Liver (tissue), 9 donors: ENCODE data around the gene EVPLL. TPM values are rescaled to one million over a fixed set of nuclear protein-coding genes. Genes with fewer than 3 reads are reported as not detected.

Experiments used
- DNase-seq: peaks from one replicate; pipeline ENCODE4 v3.0.0-alpha.2; 2017; ENCODE audit warnings: low spot score
- H3K27ac ChIP-seq, 2 donors: one replicate each; pipeline ENCODE4 v1.7.0; 2013; ENCODE audit warnings: inconsistent platforms in 2 of 2, low read length in 2 of 2, control low read depth in 1 of 2, low read depth in 1 of 2, mild to moderate bottlenecking in 1 of 2
- H3K27me3 ChIP-seq, 4 donors: one replicate each; pipeline versions ENCODE4 v1.6.1 to v1.7.0; 2013; ENCODE audit warnings: low read length in 3 of 4, inconsistent platforms in 1 of 4, mild to moderate bottlenecking in 1 of 4, moderate library complexity in 1 of 4; ENCODE audit not compliant: control insufficient read depth in 4 of 4, insufficient read depth in 4 of 4
- H3K36me3 ChIP-seq, 4 donors: one replicate each; pipeline versions ENCODE4 v1.6.1 to v1.7.0; 2013; ENCODE audit warnings: low read length in 3 of 4, mild to moderate bottlenecking in 3 of 4, low read depth in 1 of 4, moderate library complexity in 1 of 4; ENCODE audit not compliant: control insufficient read depth in 4 of 4, insufficient read depth in 3 of 4
- H3K4me1 ChIP-seq, 4 donors: one replicate each; pipeline versions ENCODE4 v1.6.1 to v1.7.0; 2013; ENCODE audit warnings: low read length in 3 of 4, mild to moderate bottlenecking in 3 of 4, moderate library complexity in 1 of 4; ENCODE audit not compliant: control insufficient read depth in 4 of 4, insufficient read depth in 4 of 4
- H3K4me3 ChIP-seq, 3 donors: one replicate each; pipeline versions ENCODE4 v1.6.1 to v1.7.0; 2013; ENCODE audit warnings: low read length in 3 of 3, control low read depth in 1 of 3, low read depth in 1 of 3, mild to moderate bottlenecking in 1 of 3
- H3K9ac ChIP-seq, 2 donors: one replicate each; pipeline ENCODE4 v1.7.0; 2013; ENCODE audit warnings: low read length in 2 of 2, mild to moderate bottlenecking in 2 of 2, moderate library complexity in 2 of 2, control low read depth in 1 of 2, low read depth in 1 of 2
- H3K9me3 ChIP-seq, 4 donors: one replicate each; pipeline versions ENCODE4 v1.6.1 to v1.7.0; 2013; ENCODE audit warnings: low read length in 3 of 4; ENCODE audit not compliant: control insufficient read depth in 4 of 4
- ATF3 ChIP-seq: IDR thresholded peaks from 2 replicates; pipeline ENCODE4 v1.6.1; 2016; ENCODE audit warnings: antibody characterized with exemption
- CTCF ChIP-seq: fragments of 150-350 bp; IDR thresholded peaks from 2 replicates; pipeline ENCODE4 v1.5.1; 2017; ENCODE audit warnings: improper control_type of control experiment, low read depth, low read length; ENCODE audit not compliant: missing input control
- FOXA1 ChIP-seq: IDR thresholded peaks from 2 replicates; pipeline ENCODE4 v1.6.1; 2016; ENCODE audit warnings: antibody characterized with exemption
- FOXA2 ChIP-seq: IDR thresholded peaks from 2 replicates; pipeline ENCODE4 v1.6.1; 2016; ENCODE audit warnings: antibody characterized with exemption
- GABPA ChIP-seq, 2 donors: IDR thresholded peaks in 1 of 2; conservative IDR thresholded peaks in 1 of 2; 2 replicates each; pipeline ENCODE4 v1.6.1; 2016; ENCODE audit warnings: antibody characterized with exemption in 2 of 2, mild to moderate bottlenecking in 1 of 2, moderate library complexity in 1 of 2
- HNF4A ChIP-seq, 2 donors: conservative IDR thresholded peaks; 2 replicates each; pipeline ENCODE4 v1.6.1; 2016; ENCODE audit warnings: antibody characterized with exemption in 2 of 2, mild to moderate bottlenecking in 2 of 2
- JUND ChIP-seq, 2 donors: IDR thresholded peaks; 2 replicates each; pipeline ENCODE4 v1.6.1; 2016; ENCODE audit warnings: antibody characterized with exemption in 2 of 2
- MAX ChIP-seq: IDR thresholded peaks from 2 replicates; pipeline ENCODE4 v1.6.1; 2016; ENCODE audit warnings: antibody characterized with exemption
- NR2F2 ChIP-seq: IDR thresholded peaks from 2 replicates; pipeline ENCODE4 v1.6.1; 2016; ENCODE audit warnings: antibody characterized with exemption
- RAD21 ChIP-seq, 2 donors: IDR thresholded peaks; 2 replicates each; pipeline ENCODE4 v1.6.1; 2016; ENCODE audit warnings: antibody characterized with exemption in 2 of 2, mild to moderate bottlenecking in 2 of 2
- REST ChIP-seq: IDR thresholded peaks from 2 replicates; pipeline ENCODE4 v1.6.1; 2016; ENCODE audit warnings: antibody characterized with exemption, mild to moderate bottlenecking
- RXRA ChIP-seq, 2 donors: IDR thresholded peaks; 2 replicates each; pipeline ENCODE4 v1.6.1; 2017 to 2018; ENCODE audit warnings: antibody characterized with exemption in 2 of 2, mild to moderate bottlenecking in 1 of 2
- SP1 ChIP-seq: IDR thresholded peaks from 2 replicates; pipeline ENCODE4 v1.6.1; 2018; ENCODE audit warnings: antibody characterized with exemption, mild to moderate bottlenecking
- TAF1 ChIP-seq: conservative IDR thresholded peaks from 2 replicates; pipeline ENCODE4 v1.6.1; 2016; ENCODE audit warnings: antibody characterized with exemption, mild to moderate bottlenecking
- ZBTB33 ChIP-seq: IDR thresholded peaks from 2 replicates; pipeline ENCODE4 v1.6.1; 2016; ENCODE audit warnings: antibody characterized with exemption
- WGBS: extraction: QIAGEN DNeasy Blood & Tissue Kit; methylation state at CpG from one replicate; pipeline ENCODE4 v1.1.7; 2013; 5-methylcytosine and 5-hydroxymethylcytosine counted together
- polyA plus RNA-seq, 2 donors: library from polyadenylated mRNA; stranded (reverse) in 1 of 2; unstranded in 1 of 2; fragments of 200-250 nt in 1 of 2; fragments of >200 nt in 1 of 2; fragmentation: Nextera tagmentation in 1 of 2; extraction: Ambion mirVana in 1 of 2; gene quantifications; one replicate each; pipeline versions ENCODE4 v1.2.1 to v1.2.3, GENCODE V29; 2013 to 2015
- total RNA-seq, 2 donors: library from RNA; depleted of rRNA; stranded (reverse); fragments of >200 nt; gene quantifications; one replicate each; pipeline ENCODE4 v1.2.3, GENCODE V29; 2014
- donor health status: healthy.
- donor health status: healthy.
- donor health status: healthy.
- donor health status: healthy.
- donor health status: healthy.

EVPLL gene
- total and polyA plus RNA-seq, 4 donors = 0.44 to 1.0 (median 1.0) TPM; not detected in 1

GRCh38 chr17:18370761-18371160 lies 6.8 kb upstream of the EVPLL start:
- no peak overlapping the region for H3K4me3 ChIP-seq

More at GRCh38 chr17:18370761-18371160, 6.8 kb upstream of the EVPLL start:
- H3K36me3 ChIP-seq = no peaks in the 10 kb centered on the region
- 77% methylated on average over 5 of the region's 5 CpGs for WGBS
- no peaks in the 10 kb centered on the region for H3K9me3 ChIP-seq
- H3K4me1 ChIP-seq = peaks cover 0 to 3% (median 0%) of the 10 kb centered on the region in 4 donors
- TF ChIP-seq ATF3 (no peak), FOXA2 (no peak), RXRA (IDR thresholded peaks at IDR 0.05) (no peak), CTCF (no peak), HNF4A (conservative IDR thresholded peaks at IDR 0.05) (no peak), FOXA1 (no peak), JUND (IDR thresholded peaks at IDR 0.05) (no peak), ZBTB33 (no peak), RAD21 (IDR thresholded peaks at IDR 0.05) (no peak), GABPA (IDR thresholded peaks at IDR 0.05 in 1 of 2, conservative IDR thresholded peaks at IDR 0.05 in 1 of 2) (no peak), REST (no peak), TAF1 (no peak), NR2F2 (no peak), SP1 (no peak), MAX (no peak)
- H3K27me3 ChIP-seq = no peaks in the 10 kb centered on the region
- DNase-seq = no peak
- H3K27ac ChIP-seq = no peak overlapping the region
- H3K9ac ChIP-seq = no peak overlapping the region
